GM12872 (cell line): ENCODE results near the gene ZDHHC14.

Source experiments
- TF ChIP-seq, protein P1 (sequence below): IDR thresholded peaks from 3 replicates; pipeline ENCODE4 v1.5.1; 2011; ENCODE audit warnings: low read depth, mild to moderate bottlenecking, low read length, moderate library complexity; ENCODE audit not compliant: insufficient read depth

Gene ZDHHC14

DNA sequence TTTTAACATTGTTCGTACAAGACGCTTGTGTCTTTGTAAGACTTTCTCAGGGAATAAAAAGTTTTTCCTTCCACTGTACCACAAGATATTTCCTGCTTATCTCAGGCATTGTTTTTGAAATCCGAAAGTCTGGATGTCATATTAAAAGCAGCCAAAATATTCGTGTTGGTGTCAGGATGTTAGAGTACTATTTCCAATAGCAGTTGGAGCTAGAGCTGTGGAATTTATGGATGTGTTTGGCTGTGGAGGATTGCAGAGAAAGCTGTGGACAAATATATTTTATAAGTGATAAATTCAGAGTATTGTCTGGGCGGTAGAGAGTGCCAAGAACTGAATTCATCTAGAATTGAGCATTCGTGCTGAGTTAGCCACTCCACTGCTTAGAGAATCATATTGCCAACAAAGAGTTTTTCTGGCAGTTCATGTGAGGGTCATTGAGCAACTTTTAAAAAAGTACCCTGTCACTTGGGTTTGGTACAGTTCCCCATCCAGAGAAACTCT, 57.7 kb downstream of the ZDHHC14 start:
- TF ChIP-seq, protein P1, sequence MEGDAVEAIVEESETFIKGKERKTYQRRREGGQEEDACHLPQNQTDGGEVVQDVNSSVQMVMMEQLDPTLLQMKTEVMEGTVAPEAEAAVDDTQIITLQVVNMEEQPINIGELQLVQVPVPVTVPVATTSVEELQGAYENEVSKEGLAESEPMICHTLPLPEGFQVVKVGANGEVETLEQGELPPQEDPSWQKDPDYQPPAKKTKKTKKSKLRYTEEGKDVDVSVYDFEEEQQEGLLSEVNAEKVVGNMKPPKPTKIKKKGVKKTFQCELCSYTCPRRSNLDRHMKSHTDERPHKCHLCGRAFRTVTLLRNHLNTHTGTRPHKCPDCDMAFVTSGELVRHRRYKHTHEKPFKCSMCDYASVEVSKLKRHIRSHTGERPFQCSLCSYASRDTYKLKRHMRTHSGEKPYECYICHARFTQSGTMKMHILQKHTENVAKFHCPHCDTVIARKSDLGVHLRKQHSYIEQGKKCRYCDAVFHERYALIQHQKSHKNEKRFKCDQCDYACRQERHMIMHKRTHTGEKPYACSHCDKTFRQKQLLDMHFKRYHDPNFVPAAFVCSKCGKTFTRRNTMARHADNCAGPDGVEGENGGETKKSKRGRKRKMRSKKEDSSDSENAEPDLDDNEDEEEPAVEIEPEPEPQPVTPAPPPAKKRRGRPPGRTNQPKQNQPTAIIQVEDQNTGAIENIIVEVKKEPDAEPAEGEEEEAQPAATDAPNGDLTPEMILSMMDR, result no peak

DNA sequence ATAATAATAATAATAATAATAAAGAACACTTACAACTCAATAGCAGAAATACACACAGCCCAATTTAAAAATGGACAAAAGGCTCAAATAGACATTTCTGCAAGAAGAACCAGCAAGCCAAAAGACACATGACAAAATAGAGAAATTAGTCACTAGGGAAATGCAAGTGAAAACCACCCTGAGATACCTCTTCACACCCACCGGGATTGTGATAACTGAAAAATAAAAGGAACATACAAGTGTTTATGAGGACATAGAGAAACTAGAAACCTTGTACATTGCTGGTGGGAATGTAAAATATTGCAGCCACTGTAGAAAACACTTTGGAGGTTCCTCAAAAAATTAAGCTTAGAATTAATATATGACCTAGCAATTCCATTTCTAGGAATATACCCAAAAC, 59.2 kb downstream of the ZDHHC14 start:
- TF ChIP-seq, protein P1, result no peak

- TF ChIP-seq, protein P1, result no peak
These were observed 61.3 kb downstream of the ZDHHC14 start for GRCh38 chr6:157442291-157442690.

DNA sequence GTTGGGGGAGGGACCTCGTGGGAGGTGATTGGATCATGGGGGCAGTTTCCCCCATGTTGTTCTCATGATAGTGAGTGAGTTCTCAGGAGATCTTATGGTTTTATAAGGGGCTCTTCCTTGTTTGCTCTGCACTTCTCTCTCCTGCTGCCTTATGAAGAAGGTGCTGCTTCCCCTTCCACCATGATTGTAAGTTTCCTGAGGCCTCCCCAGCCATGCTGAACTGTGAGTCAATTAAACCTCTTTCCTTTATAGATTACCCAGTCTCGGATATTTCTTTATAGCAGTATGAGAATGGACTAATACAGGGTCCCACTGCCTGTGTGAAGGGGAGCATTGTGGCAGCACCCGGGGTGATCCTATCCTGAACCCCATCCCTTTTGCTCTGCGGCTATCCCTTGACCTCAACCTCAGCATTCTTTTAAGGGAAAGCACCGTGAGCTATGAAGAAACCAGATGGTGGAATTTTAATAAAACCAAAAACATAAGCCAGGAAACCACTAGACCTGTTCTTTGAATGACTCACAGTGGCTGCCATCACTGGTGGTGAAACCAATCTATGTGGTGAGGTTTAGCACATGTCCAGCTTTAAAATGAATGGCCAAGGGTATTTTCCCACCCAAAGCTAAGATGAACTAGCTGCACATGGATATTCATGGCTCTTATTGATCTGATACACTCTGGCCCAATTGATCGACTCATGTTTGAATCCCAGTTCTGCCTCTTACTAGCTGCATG, 62.2 kb downstream of the ZDHHC14 start:
- TF ChIP-seq, protein P1, result no peak

DNA sequence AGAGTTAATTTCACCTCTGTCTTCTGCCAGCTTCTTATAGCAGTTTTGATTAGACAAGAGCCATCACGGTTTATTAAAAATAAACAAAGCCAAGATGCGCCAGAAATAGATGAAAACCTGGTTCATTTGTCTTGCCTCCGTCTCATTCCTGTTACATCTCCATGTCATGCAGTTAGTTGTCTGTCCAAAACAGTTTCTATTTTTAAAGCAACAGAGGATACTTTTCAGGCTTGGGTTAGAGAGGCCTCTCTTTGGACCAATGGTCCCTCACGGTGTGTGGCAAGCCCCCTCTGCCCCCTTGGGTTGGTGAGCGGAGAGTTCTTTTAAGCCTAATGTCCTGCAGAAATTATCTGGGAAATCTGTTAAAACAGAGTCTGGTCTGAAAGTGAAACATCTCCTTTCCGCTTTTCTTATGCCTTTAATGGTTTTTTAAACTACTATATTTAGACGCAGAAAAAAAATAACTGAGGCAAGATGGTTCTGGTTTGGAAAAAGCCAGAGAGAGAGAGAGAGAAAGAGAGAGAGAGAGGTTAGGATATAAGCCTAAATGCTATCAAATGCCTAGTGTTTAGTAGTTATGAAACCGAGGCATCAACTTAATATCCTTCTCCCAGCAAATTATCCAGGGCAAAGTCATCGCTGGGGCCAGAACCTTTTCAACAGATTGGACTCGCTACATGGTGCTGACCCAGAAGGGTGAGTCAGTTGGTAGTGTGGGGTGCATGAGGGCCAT, 64.5 kb downstream of the ZDHHC14 start:
- TF ChIP-seq, protein P1, result no peak

DNA sequence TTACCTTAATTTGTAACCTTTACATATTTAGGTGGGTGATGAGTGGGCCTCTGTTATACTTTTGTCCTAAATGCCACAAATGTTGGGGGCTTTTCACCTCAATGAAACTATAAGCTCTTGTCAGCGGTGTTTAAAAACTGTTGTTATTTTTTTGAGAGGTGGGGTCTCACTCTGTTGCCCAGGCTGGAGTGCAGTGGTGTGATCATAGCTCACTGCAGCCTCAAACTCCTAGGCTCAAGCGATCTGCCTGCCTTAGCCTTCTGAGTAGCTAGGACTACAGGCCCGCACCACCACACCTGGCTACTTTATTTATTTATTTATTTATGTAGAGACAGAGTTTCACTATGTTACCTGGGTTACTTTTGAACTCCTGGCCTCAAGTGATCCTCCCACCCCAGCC, 66.7 kb downstream of the ZDHHC14 start:
- TF ChIP-seq, protein P1, result no peak

DNA sequence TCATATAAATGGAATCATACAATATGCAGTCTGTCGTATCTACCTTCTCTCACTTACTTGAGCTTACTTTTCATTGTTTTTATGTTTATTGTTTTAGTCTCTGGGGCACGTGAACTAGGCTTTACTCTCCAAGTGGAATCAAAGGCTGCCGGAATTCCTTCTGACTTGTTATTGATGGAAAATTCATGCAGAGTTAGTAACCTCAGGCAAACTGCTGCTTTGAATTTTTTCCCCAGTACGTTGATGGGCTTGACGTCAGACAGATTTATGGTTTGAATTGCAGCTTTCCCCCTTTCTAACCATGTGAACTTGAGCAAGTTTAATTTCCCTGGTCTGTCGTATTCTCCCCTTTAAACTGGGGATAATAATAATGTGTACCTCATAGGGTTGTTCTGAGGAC, 68.6 kb downstream of the ZDHHC14 start:
- TF ChIP-seq, protein P1, result no peak
